Measurements from ENCODE around the gene GALNT9. TPM values are rescaled to one million over a fixed set of nuclear protein-coding genes. Genes with fewer than 3 reads are reported as not detected.

GALNT9 gene
- polyA plus RNA-seq, 1 donor from 2014 or later, result 13.5 TPM

DNA sequence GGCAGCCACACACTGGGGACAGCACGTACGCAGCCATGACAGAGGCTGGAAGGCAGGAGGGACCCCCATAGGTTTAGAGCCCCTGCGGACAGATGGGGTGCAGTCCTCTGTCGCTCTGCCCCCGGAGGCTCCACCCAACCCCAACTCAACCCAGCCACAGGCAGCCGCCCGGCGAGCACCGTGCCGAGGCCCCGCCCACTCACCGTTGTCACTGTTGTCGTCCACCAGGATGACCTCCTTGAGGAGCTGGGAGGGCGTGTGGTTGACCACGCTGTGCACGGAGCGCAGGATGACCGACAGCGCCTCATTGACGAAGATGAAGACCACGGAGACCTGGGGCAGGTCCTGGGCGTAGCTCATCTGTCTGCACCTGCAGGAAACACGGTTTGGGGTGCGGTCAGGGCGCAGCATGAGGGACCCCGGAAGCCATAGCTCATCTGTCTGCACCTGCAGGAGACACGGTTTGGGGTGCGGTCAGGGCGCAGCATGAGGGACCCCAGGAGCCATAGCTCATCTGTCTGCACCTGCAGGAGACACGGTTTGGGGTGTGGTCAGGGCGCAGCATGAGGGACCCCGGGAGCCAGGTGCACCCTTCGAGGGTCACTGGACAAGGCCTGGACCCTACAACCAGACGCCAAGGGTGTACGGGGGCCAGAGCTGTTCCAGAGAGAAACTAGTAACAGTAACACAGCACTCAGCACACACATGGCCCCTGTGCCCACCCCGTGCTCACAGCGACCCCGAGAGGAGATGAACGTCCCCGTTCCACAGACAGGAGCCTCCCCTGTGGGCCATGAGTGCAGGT lies 66.9 kb downstream of the GALNT9 start:
- no peak overlapping the region for H3K4me3 ChIP-seq (ENCODE audit: low read length)
- no peak overlapping the region for H3K9ac ChIP-seq (ENCODE audit: low read length)
- H3K79me2 ChIP-seq (replicated peaks; ENCODE audit: insufficient read depth, low read length), result no peaks in the 10 kb centered on the region
- H2AFZ ChIP-seq (ENCODE audit: low read depth, low read length), result no peak overlapping the region
- H3K27ac ChIP-seq (ENCODE audit: low read length), result no peak overlapping the region
- H3F3A ChIP-seq (ENCODE audit: insufficient read depth, low read length, poor library complexity, severe bottlenecking), result no peaks in the 10 kb centered on the region
- no peak for TF ChIP-seq MXI1 (conservative IDR thresholded peaks at IDR 0.05; ENCODE audit: poor library complexity, severe bottlenecking)
- TF ChIP-seq EP300 (conservative IDR thresholded peaks at IDR 0.05; ENCODE audit: poor library complexity, severe bottlenecking), result no peak
- no peak for TF ChIP-seq POLR2AphosphoS5 (IDR thresholded peaks at IDR 0.05)
- TF ChIP-seq, protein P1, sequence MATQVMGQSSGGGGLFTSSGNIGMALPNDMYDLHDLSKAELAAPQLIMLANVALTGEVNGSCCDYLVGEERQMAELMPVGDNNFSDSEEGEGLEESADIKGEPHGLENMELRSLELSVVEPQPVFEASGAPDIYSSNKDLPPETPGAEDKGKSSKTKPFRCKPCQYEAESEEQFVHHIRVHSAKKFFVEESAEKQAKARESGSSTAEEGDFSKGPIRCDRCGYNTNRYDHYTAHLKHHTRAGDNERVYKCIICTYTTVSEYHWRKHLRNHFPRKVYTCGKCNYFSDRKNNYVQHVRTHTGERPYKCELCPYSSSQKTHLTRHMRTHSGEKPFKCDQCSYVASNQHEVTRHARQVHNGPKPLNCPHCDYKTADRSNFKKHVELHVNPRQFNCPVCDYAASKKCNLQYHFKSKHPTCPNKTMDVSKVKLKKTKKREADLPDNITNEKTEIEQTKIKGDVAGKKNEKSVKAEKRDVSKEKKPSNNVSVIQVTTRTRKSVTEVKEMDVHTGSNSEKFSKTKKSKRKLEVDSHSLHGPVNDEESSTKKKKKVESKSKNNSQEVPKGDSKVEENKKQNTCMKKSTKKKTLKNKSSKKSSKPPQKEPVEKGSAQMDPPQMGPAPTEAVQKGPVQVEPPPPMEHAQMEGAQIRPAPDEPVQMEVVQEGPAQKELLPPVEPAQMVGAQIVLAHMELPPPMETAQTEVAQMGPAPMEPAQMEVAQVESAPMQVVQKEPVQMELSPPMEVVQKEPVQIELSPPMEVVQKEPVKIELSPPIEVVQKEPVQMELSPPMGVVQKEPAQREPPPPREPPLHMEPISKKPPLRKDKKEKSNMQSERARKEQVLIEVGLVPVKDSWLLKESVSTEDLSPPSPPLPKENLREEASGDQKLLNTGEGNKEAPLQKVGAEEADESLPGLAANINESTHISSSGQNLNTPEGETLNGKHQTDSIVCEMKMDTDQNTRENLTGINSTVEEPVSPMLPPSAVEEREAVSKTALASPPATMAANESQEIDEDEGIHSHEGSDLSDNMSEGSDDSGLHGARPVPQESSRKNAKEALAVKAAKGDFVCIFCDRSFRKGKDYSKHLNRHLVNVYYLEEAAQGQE (IDR thresholded peaks at IDR 0.05; ENCODE audit: borderline replicate concordance), result no peak
- TF ChIP-seq SMC3 (conservative IDR thresholded peaks at IDR 0.05; ENCODE audit: poor library complexity), result no peak
- TF ChIP-seq TAF1 (IDR thresholded peaks at IDR 0.05; ENCODE audit: low read depth), result no peak
- no peak for TF ChIP-seq RAD21 (conservative IDR thresholded peaks at IDR 0.05)
- no peak for TF ChIP-seq EZH2 (IDR thresholded peaks at IDR 0.05; ENCODE audit: borderline replicate concordance, insufficient read depth, low read length, poor library complexity, severe bottlenecking)
- TF ChIP-seq, protein P2, sequence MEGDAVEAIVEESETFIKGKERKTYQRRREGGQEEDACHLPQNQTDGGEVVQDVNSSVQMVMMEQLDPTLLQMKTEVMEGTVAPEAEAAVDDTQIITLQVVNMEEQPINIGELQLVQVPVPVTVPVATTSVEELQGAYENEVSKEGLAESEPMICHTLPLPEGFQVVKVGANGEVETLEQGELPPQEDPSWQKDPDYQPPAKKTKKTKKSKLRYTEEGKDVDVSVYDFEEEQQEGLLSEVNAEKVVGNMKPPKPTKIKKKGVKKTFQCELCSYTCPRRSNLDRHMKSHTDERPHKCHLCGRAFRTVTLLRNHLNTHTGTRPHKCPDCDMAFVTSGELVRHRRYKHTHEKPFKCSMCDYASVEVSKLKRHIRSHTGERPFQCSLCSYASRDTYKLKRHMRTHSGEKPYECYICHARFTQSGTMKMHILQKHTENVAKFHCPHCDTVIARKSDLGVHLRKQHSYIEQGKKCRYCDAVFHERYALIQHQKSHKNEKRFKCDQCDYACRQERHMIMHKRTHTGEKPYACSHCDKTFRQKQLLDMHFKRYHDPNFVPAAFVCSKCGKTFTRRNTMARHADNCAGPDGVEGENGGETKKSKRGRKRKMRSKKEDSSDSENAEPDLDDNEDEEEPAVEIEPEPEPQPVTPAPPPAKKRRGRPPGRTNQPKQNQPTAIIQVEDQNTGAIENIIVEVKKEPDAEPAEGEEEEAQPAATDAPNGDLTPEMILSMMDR (IDR thresholded peaks at IDR 0.05; ENCODE audit: poor library complexity, severe bottlenecking), result no peak
- H4K20me1 ChIP-seq (ENCODE audit: insufficient read depth), result no peaks in the 10 kb centered on the region
- no peaks in the 10 kb centered on the region for H3K36me3 ChIP-seq (ENCODE audit: insufficient read depth, low read length)
- no peaks in the 10 kb centered on the region for H3K9me3 ChIP-seq (ENCODE audit: low read length)
- H3K27me3 ChIP-seq (ENCODE audit: insufficient read depth, low read depth, low read length), result no peaks in the 10 kb centered on the region
- no peaks in the 10 kb centered on the region for H3K9me2 ChIP-seq (ENCODE audit: insufficient read depth, low read length)
- H3K4me2 ChIP-seq (ENCODE audit: low read length), result no peak overlapping the region

DNA sequence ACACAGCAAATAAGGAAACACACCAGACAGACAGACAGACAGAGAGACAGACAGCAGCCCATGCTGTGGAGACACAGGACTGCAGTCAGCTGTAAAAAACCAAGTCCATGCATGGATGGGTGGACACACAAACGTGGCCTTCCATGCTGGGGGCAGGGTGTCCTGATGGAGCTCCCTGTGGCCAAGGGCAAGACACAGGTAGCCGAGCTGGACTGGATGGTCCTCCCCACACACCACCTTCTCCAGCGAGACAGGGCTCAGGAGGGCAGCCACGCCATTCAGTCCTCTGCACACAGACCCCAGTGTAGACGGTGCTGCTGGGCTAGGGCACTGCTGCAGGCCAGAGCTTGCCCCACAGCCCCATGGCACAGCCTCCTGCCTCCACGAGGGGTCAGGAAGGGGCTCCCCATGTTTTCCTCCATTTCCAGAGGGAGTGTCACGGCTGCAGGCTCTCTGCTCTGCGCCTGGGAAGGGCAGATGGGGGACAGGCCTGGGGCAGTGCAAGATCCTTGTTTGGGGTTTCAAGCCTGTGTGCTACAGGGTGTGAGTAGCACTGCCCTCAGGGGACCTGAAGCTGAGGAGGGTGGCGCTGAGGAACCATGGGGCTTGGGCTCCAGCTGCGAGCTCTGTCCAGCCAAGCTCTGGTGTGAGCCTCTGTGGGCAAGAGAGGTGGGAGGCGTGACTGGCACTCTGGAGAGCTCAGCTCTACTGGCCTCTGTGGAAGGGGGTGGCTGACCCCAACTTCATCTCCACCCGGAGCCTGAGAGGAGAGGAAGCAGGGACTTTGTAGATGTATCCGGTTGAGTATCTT lies 67.9 kb downstream of the GALNT9 start:
- Histone ChIP-seq H4K20me1 (ENCODE audit: insufficient read depth) (no peaks in the 10 kb centered on the region), H3K9me3 (ENCODE audit: low read length) (no peaks in the 10 kb centered on the region), H3K4me3 (ENCODE audit: low read length) (no peak overlapping the region), H3K79me2 (replicated peaks; ENCODE audit: insufficient read depth, low read length) (no peaks in the 10 kb centered on the region), H3K36me3 (ENCODE audit: insufficient read depth, low read length) (no peaks in the 10 kb centered on the region), H3K4me2 (ENCODE audit: low read length) (no peak overlapping the region), H2AFZ (ENCODE audit: low read depth, low read length) (no peak overlapping the region), H3F3A (ENCODE audit: insufficient read depth, low read length, poor library complexity, severe bottlenecking) (no peaks in the 10 kb centered on the region), H3K27ac (ENCODE audit: low read length) (no peak overlapping the region), H3K9ac (ENCODE audit: low read length) (no peak overlapping the region), H3K27me3 (ENCODE audit: insufficient read depth, low read depth, low read length) (no peaks in the 10 kb centered on the region), H3K9me2 (ENCODE audit: insufficient read depth, low read length) (no peaks in the 10 kb centered on the region)
- no peak for TF ChIP-seq RAD21 (conservative IDR thresholded peaks at IDR 0.05)
- no peak for TF ChIP-seq POLR2AphosphoS5 (IDR thresholded peaks at IDR 0.05)
